Left lung (tissue), 10 donors: ENCODE results near the gene OR5K2. TPM values are rescaled to one million over a fixed set of nuclear protein-coding genes. Genes with fewer than 3 reads are reported as not detected.

Experiments
- ATAC-seq: fragments of 200-7000 bp; cut with Tn5 transposase; one replicate; pipeline ENCODE4 v1.9.1; 2020; ENCODE audit warnings: moderate library complexity
- DNase-seq, 4 donors: peaks; one replicate each; pipeline ENCODE4 v3.0.0-alpha.2; 2013 to 2020
- H3K27ac ChIP-seq, 2 donors: fragments of 200-600 bp; sonication (generic) in 1 of 2; one replicate each; pipeline versions ENCODE4 v1.5.0 to v1.8.0; 2020 to 2021
- H3K27me3 ChIP-seq, 2 donors: fragments of 200-600 bp; sonication (generic) in 1 of 2; one replicate each; pipeline versions ENCODE4 v1.5.0 to v1.8.0; 2020 to 2021
- H3K36me3 ChIP-seq, 2 donors: fragments of 200-600 bp; sonication (generic) in 1 of 2; one replicate each; pipeline versions ENCODE4 v1.5.0 to v1.8.0; 2020 to 2021
- H3K4me1 ChIP-seq, 2 donors: fragments of 200-600 bp; one replicate each; pipeline ENCODE4 v1.8.0; 2021
- H3K4me3 ChIP-seq, 2 donors: fragments of 200-600 bp; sonication (generic) in 1 of 2; one replicate each; pipeline versions ENCODE4 v1.5.0 to v1.8.0; 2020 to 2021; ENCODE audit warnings: mild to moderate bottlenecking in 1 of 2
- H3K9me3 ChIP-seq, 2 donors: fragments of 200-600 bp; sonication (generic) in 1 of 2; one replicate each; pipeline versions ENCODE4 v1.5.0 to v1.8.0; 2020 to 2021
- CTCF ChIP-seq, 2 donors: fragments of 200-600 bp; sonication (generic) in 1 of 2; IDR thresholded peaks; one replicate each; pipeline versions ENCODE4 v1.5.0 to v1.8.0; 2021; ENCODE audit warnings: antibody characterized with exemption in 2 of 2
- intact Hi-C, 2 donors: fragments of 100-400 bp; cut with DNase I; formaldehyde crosslinking; loops; one replicate each; pipeline versions ENCODE4 v1.11.2 to v1.14.2; 2022
- polyA plus RNA-seq, 6 donors: library from polyadenylated mRNA; unstranded; fragments of 120-200 nt; gene quantifications; one replicate each; pipeline ENCODE4 v1.2.1, GENCODE V29; 2013; ENCODE audit not compliant: insufficient read length in 6 of 6
- total RNA-seq, 2 donors: library from RNA; stranded (reverse); fragmentation: NEBNext Ultra II Directional; extraction: Animal tissue kit (Norgen Biotek cat#: 25700); gene quantifications; one replicate each; pipeline ENCODE4 v1.2.1, GENCODE V29; 2021
- donor health status: DM: no; HTN: yes; CAD: no.
- donor health status: DM: no; HTN: no; CAD: no.

OR5K2 gene
- total and polyA plus RNA-seq, 8 donors = 0.17 to 0.97 (median 0.46) TPM; not detected in 2

- no peak for TF ChIP-seq CTCF (IDR thresholded peaks at IDR 0.05)
- ATAC-seq (no peak), DNase-seq (no peak)
- Histone ChIP-seq H3K27ac (no peak overlapping the region), H3K36me3 (peaks cover 0 to 63% of the 10 kb centered on the region in 2 donors), H3K9me3 (no peaks in the 10 kb centered on the region), H3K4me1 (peaks cover 6 to 27% of the 10 kb centered on the region in 2 donors), H3K4me3 (no peak overlapping the region), H3K27me3 (no peaks in the 10 kb centered on the region)
- intact Hi-C loops = no loop called here
Observed at GRCh38 chr3:98519351-98519750, 21.9 kb downstream of the OR5K2 start.

GRCh38 chr3:98521897-98522543 lies 24.5 kb downstream of the OR5K2 start:
- no peak for TF ChIP-seq CTCF (IDR thresholded peaks at IDR 0.05)
- DNase-seq (peak in 3 of 4 donors; percentile 42 to 54 (median 53)), ATAC-seq (peak; percentile 68)
- no peaks in the 10 kb centered on the region for H3K9me3 ChIP-seq
- intact Hi-C loops = no loop called here
- H3K4me3 ChIP-seq = peak overlapping the region; percentile 69 to 91
- H3K4me1 ChIP-seq = peaks cover 6 to 27% of the 10 kb centered on the region in 2 donors
- peaks cover 0 to 37% of the 10 kb centered on the region in 2 donors for H3K36me3 ChIP-seq
- H3K27me3 ChIP-seq = no peaks in the 10 kb centered on the region
- peak overlapping the region; percentile 94 for H3K27ac ChIP-seq

GRCh38 chr3:98522544-98523281 lies 25.2 kb downstream of the OR5K2 start, which contains the start of gene CLDND1:
CLDND1 (minus strand) TSS chr3:98522902; CDS start chr3:98521424, 1,478 bp downstream.
- no peak for TF ChIP-seq CTCF (IDR thresholded peaks at IDR 0.05)
- H3K4me3 ChIP-seq = peak within 1 kb of the TSS; percentile 69 to 91
- no peaks in the 10 kb centered on the region for H3K9me3 ChIP-seq
- intact Hi-C loops = no loop called here
- peaks cover 6 to 27% of the 10 kb centered on the region in 2 donors for H3K4me1 ChIP-seq
- H3K36me3 ChIP-seq = peaks cover 0 to 30% of the 10 kb centered on the region in 2 donors
- H3K27ac ChIP-seq = peak within 1 kb of the TSS; percentile 94
- peak; percentile 93 to 100 (median 98) for DNase-seq
- ATAC-seq = peak; percentile 99
- H3K27me3 ChIP-seq = no peaks in the 10 kb centered on the region

GRCh38 chr3:98525494-98525893 lies 28.0 kb downstream of the OR5K2 start:
- DNase-seq (no peak), ATAC-seq (no peak)
- H3K27ac ChIP-seq = no peak overlapping the region
- no peak for TF ChIP-seq CTCF (IDR thresholded peaks at IDR 0.05)
- H3K4me3 ChIP-seq = no peak overlapping the region
- intact Hi-C loops = no loop called here
- no peaks in the 10 kb centered on the region for H3K9me3 ChIP-seq
- H3K36me3 ChIP-seq = peaks cover 0 to 5% of the 10 kb centered on the region in 2 donors
- no peaks in the 10 kb centered on the region for H3K27me3 ChIP-seq
- peaks cover 6 to 13% of the 10 kb centered on the region in 2 donors for H3K4me1 ChIP-seq
